ENCODE measurements around the gene MDK.

The MDK gene

DNA sequence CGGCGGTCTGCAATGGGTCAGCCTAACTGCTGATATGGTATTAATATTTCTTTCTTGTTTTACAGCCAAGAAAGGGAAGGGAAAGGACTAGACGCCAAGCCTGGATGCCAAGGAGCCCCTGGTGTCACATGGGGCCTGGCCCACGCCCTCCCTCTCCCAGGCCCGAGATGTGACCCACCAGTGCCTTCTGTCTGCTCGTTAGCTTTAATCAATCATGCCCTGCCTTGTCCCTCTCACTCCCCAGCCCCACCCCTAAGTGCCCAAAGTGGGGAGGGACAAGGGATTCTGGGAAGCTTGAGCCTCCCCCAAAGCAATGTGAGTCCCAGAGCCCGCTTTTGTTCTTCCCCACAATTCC, 1.9 kb downstream of the MDK start:
- TF ChIP-seq, protein P1, sequence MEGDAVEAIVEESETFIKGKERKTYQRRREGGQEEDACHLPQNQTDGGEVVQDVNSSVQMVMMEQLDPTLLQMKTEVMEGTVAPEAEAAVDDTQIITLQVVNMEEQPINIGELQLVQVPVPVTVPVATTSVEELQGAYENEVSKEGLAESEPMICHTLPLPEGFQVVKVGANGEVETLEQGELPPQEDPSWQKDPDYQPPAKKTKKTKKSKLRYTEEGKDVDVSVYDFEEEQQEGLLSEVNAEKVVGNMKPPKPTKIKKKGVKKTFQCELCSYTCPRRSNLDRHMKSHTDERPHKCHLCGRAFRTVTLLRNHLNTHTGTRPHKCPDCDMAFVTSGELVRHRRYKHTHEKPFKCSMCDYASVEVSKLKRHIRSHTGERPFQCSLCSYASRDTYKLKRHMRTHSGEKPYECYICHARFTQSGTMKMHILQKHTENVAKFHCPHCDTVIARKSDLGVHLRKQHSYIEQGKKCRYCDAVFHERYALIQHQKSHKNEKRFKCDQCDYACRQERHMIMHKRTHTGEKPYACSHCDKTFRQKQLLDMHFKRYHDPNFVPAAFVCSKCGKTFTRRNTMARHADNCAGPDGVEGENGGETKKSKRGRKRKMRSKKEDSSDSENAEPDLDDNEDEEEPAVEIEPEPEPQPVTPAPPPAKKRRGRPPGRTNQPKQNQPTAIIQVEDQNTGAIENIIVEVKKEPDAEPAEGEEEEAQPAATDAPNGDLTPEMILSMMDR (IDR thresholded peaks at IDR 0.05; ENCODE audit: low read depth, low read length, missing control alignments), result no peak
- DNase-seq (ENCODE audit: low read depth), result no peak
- no peak overlapping the region for H3K4me3 ChIP-seq (ENCODE audit: low read depth, low read length)

DNA sequence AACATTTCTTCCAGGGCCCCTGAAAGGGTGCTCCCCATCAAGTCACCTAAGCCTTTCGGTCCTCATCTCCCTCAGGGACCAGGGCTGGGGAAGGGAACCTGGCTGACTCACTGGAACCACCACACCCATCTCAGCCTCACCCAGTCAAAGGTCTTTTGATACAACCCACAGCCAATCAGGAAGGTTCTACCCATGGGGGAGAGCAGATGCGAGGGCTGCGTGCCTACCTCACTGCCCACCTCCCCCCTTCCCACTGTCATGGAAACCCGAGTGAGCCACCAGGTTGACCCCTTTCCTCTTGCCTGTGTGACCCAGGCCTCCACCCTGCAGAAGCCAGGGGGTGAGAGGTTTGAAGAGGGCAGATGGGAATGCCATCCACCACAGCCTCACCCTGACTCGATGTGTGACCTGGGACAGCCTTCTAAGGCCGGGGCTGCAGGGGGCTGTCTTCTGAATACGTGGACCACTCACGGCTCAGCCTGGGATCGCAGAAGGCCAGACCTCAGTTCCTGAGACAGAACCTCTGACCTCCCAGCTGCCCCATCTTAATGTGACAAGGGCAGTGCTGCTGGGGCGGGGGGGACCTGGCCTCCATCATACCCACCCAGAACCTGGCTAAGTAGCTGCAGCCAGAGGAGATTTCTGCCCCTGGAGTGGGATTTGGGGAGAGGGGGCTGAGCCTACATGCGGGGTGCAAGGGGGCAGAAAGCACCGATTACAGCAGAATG, 2.7 kb downstream of the MDK start:
- TF ChIP-seq, protein P1 (IDR thresholded peaks at IDR 0.05; ENCODE audit: low read depth, low read length, missing control alignments), result no peak
- no peak overlapping the region for H3K4me3 ChIP-seq (ENCODE audit: low read depth, low read length)
- no peak for DNase-seq (ENCODE audit: low read depth)

DNA sequence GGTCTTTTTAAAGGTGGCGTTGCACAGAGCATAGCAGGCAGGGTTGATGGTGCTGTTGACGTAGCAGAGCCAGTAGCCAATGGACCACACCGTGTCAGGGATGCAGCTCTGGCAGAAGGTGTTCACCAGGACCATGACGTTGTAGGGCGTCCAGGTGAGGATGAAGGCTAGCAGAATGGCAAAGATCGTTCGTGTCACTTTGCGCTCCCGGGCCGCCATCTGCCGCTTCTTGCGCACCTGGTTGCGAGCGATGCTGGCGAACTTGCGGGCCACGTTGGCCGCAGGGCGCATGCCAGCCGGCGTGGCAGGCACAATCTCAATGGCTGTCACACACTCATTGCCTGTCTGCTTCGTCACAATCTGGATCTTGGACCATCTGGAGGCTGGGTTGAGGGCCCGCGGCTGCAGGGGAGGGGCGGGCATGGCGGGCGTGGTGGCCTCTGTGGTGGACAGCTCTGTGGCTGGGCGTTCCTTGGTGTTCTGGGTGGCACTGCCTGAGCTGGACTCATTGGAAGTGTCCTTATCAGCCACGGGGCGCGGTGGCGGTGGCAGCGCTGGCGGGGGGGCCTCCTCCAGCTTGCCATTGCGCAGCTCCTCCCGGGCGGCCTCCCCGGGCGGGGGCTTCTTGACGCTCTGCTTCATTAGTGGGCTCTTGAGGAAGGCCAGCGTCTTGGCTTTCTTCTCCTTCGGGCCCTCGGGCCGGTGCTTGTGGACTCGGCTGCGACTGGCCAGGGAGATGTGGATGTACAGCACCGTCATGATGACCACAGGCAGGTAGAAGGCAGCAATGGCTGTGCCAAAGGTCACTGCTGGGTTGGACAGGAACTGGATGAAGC, 3.9 kb downstream of the MDK start:
- TF ChIP-seq, protein P1 (IDR thresholded peaks at IDR 0.05; ENCODE audit: low read depth, low read length, missing control alignments), result no peak
- no peak for DNase-seq (ENCODE audit: low read depth)
- H3K4me3 ChIP-seq (ENCODE audit: low read depth, low read length), result no peak overlapping the region

DNA sequence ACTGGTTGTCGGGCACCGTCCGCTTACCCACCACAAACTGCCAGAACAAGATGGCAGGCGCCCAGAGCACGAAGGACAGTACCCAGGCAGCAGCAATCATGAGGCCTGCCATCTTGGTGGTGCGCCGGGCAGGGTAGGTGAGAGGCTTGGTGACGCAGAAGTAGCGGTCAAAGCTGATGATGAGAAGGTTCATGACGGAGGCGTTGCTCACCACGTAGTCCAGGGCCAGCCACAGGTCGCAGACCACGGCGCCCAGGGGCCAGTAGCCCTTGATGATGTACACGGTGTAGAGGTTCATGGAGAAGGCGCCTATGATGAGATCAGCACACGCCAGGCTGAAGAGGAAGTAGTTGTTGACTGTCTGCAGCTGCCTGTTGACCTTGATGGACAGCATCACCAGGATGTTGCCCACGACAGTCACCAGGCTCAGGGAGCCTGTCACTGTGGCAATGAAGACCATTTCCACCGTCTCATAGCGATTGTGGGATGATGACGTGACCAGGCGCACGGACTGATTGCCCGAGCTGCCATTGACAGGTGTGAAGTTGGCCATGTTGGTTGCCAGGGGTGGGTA, 4.6 kb downstream of the MDK start:
- no peak for DNase-seq (ENCODE audit: low read depth)
- TF ChIP-seq, protein P1 (IDR thresholded peaks at IDR 0.05; ENCODE audit: low read depth, low read length, missing control alignments), result no peak
- no peak overlapping the region for H3K4me3 ChIP-seq (ENCODE audit: low read depth, low read length)

DNA sequence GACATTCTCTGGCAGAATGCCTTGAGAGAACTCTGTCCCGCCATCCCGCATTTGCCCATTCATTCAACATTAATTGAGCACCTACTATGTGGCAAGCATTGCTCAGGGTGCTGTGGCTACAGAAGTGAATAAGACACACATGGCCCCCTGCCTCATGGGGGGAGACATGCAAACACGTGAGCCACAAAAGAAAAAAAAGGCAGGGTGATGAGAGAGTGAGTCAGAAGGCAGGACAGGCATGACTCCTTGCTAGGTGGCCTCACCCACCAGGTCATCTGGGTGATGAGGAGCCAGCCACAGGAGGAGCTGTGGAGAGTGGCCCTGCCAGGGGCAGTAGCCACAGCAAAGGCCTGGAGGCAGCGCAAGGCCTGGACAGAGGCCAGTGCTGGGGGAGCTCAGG, 5.2 kb downstream of the MDK start:
- DNase-seq (ENCODE audit: low read depth), result no peak
- no peak overlapping the region for H3K4me3 ChIP-seq (ENCODE audit: low read depth, low read length)
- TF ChIP-seq, protein P1 (IDR thresholded peaks at IDR 0.05; ENCODE audit: low read depth, low read length, missing control alignments), result no peak

DNA sequence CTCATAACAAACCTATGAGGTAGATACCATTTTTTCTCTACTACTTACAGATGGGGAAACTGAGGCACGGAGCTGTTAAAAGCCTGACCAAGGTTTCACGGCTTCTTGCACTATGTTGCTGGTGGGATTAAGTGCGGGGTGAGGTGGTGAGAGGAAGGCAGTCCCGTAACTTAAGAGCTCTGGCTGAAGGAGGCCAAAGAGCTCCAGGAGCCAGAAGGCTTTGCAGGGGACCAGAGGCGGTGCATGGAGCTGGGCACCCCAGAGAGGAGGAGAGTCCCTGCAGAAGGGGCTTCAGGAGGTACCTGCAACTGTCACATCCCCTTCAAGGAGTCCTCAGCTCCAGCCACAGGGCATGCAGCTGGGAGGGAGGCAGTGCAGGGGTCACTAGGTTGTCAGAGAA, 6.0 kb downstream of the MDK start:
- no peak overlapping the region for H3K4me3 ChIP-seq (ENCODE audit: low read depth, low read length)
- no peak for DNase-seq (ENCODE audit: low read depth)
- TF ChIP-seq, protein P1 (IDR thresholded peaks at IDR 0.05; ENCODE audit: low read depth, low read length, missing control alignments), result no peak

All from GM12864 (cell line).